Stomach (tissue), 9 donors: ENCODE results near the gene VGLL4. TPM values are rescaled to one million over a fixed set of nuclear protein-coding genes. Genes with fewer than 3 reads are reported as not detected.

Experiments
- DNase-seq, 2 donors: peaks; one replicate each; pipeline versions ENCODE4 v3.0.0 to v3.0.0-alpha.2; 2013 to 2019
- H3K27ac ChIP-seq, 5 donors: fragments of 200-600 bp in 4 of 5; sonication (generic) in 4 of 5; one replicate each; pipeline ENCODE4 v1.5.1; 2013 to 2019; ENCODE audit warnings: mild to moderate bottlenecking in 1 of 5, moderate library complexity in 1 of 5
- H3K27me3 ChIP-seq, 3 donors: fragments of 200-600 bp; sonication (generic); one replicate each; pipeline ENCODE4 v1.5.1; 2017 to 2019; ENCODE audit warnings: mixed run types in 1 of 3
- H3K36me3 ChIP-seq, 4 donors: fragments of 200-600 bp; sonication (generic); 1 replicate in 3 of 4; 2 replicates in 1 of 4; pipeline ENCODE4 v1.5.1; 2016 to 2019
- H3K4me1 ChIP-seq, 4 donors: fragments of 200-600 bp; sonication (generic); one replicate each; pipeline ENCODE4 v1.5.1; 2016 to 2019
- H3K4me3 ChIP-seq, 4 donors: fragments of 200-600 bp; sonication (generic) in 3 of 4; one replicate each; pipeline ENCODE4 v1.5.1; 2016 to 2019; ENCODE audit warnings: mild to moderate bottlenecking in 1 of 4
- H3K9me3 ChIP-seq, 4 donors: fragments of 200-600 bp; sonication (generic); one replicate each; pipeline ENCODE4 v1.5.1; 2016 to 2019
- CTCF ChIP-seq, 7 experiments: fragments of 450-650 bp in 4 of 7; fragments of 200-600 bp in 3 of 7; sonication (generic) in 3 of 7; IDR thresholded peaks; one replicate each; pipeline ENCODE4 v1.5.1; 2016 to 2019; ENCODE audit warnings: antibody characterized with exemption in 7 of 7, control low read depth in 2 of 7, mild to moderate bottlenecking in 1 of 7
- EP300 ChIP-seq: sonication (generic); formaldehyde crosslinking; IDR thresholded peaks from one replicate; pipeline ENCODE4 v1.6.1; 2017; ENCODE audit warnings: antibody characterized with exemption
- POLR2A ChIP-seq, 4 donors: fragments of 450-650 bp; IDR thresholded peaks; one replicate each; pipeline ENCODE4 v1.6.1; 2016; ENCODE audit warnings: antibody characterized with exemption in 4 of 4, control low read depth in 2 of 4, mild to moderate bottlenecking in 1 of 4, moderate library complexity in 1 of 4
- POLR2AphosphoS5 ChIP-seq, 3 donors: sonication (generic); formaldehyde crosslinking; IDR thresholded peaks; one replicate each; pipeline ENCODE4 v1.6.1; 2016; ENCODE audit warnings: antibody characterized with exemption in 3 of 3
- WGBS, 5 donors: extraction: QIAGEN DNeasy Blood & Tissue Kit in 3 of 5; methylation state at CpG; one replicate each; pipeline versions ENCODE4 v1.1.5 to v1.1.7; 2013 to 2018; 5-methylcytosine and 5-hydroxymethylcytosine counted together
- intact Hi-C: fragments of 100-400 bp; cut with DNase I; formaldehyde crosslinking; loops from one replicate; pipeline ENCODE4 v1.15.1; 2023; ENCODE audit warnings: low total_unique reads
- polyA plus RNA-seq, 3 donors: library from polyadenylated mRNA; stranded (reverse); fragments of 200-250 nt; gene quantifications; one replicate each; pipeline ENCODE4 v1.2.3, GENCODE V29; 2013
- total RNA-seq, 5 donors: library from RNA; depleted of rRNA; stranded (reverse); fragments of >200 nt; gene quantifications; one replicate each; pipeline versions ENCODE4 v1.1.0 to v1.2.3, GENCODE V29; 2014 to 2016
- donor health status: healthy with polysubstance abuse.
- donor health status: Bipolar disorder and iron deficiency.
- donor health status: healthy.

Gene VGLL4
- total and polyA plus RNA-seq, 8 donors = 15.2 to 147 (median 43.3) TPM

- intact Hi-C loops = no loop called here
- Histone ChIP-seq H3K36me3 (peaks cover 0 to 5% (median 2%) of the 10 kb centered on the region in 4 donors), H3K4me3 (no peak overlapping the region), H3K27me3 (no peaks in the 10 kb centered on the region), H3K27ac (peak overlapping the region in 2 of 5 donors; percentile 78 to 79), H3K9me3 (no peaks in the 10 kb centered on the region), H3K4me1 (peaks cover 47 to 75% (median 64%) of the 10 kb centered on the region in 4 donors)
- DNase-seq = no peak
- 81 to 87% (median 86%) methylated on average over 11 of the region's 11 CpGs for WGBS, 5 donors
- TF ChIP-seq EP300 = no peak
These were observed 54.0 kb downstream of the VGLL4 start for GRCh38 chr3:11589706-11590105.

GRCh38 chr3:11588755-11589154 lies 55.0 kb downstream of the VGLL4 start:
- Histone ChIP-seq H3K9me3 (no peaks in the 10 kb centered on the region), H3K27me3 (no peaks in the 10 kb centered on the region), H3K27ac (peak overlapping the region in 2 of 5 donors; percentile 78 to 79), H3K4me1 (peaks cover 51 to 82% (median 65%) of the 10 kb centered on the region in 4 donors), H3K4me3 (no peak overlapping the region), H3K36me3 (no peaks in the 10 kb centered on the region)
- TF ChIP-seq POLR2AphosphoS5 (IDR thresholded peaks at IDR 0.05) (no peak), POLR2A (IDR thresholded peaks at IDR 0.05) (no peak), CTCF (IDR thresholded peaks at IDR 0.05) (no peak), EP300 (no peak)
- intact Hi-C loops = no loop called here
- no peak for DNase-seq
- 51 to 66% (median 58%) methylated on average over 3 of the region's 3 CpGs for WGBS, 5 donors

GRCh38 chr3:11588338-11588737 lies 55.4 kb downstream of the VGLL4 start:
- intact Hi-C loops = no loop called here
- no peak overlapping the region for H3K4me3 ChIP-seq
- peak overlapping the region in 3 of 5 donors; percentile 42 to 79 (median 78) for H3K27ac ChIP-seq
- WGBS, 5 donors = 79 to 82% (median 82%) methylated on average over 5 of the region's 5 CpGs
- no peak for TF ChIP-seq EP300
- TF ChIP-seq POLR2AphosphoS5 (IDR thresholded peaks at IDR 0.05) = no peak
- no peak for TF ChIP-seq CTCF (IDR thresholded peaks at IDR 0.05)
- no peak for DNase-seq
- peaks cover 55 to 82% (median 67%) of the 10 kb centered on the region in 4 donors for H3K4me1 ChIP-seq
- H3K36me3 ChIP-seq = no peaks in the 10 kb centered on the region
- no peaks in the 10 kb centered on the region for H3K9me3 ChIP-seq
- no peaks in the 10 kb centered on the region for H3K27me3 ChIP-seq

GRCh38 chr3:11587766-11588165 lies 55.9 kb downstream of the VGLL4 start:
- Histone ChIP-seq H3K27ac (peak overlapping the region in 3 of 5 donors; percentile 42 to 78 (median 48)), H3K36me3 (no peaks in the 10 kb centered on the region), H3K9me3 (no peaks in the 10 kb centered on the region), H3K4me1 (peaks cover 61 to 82% (median 69%) of the 10 kb centered on the region in 4 donors), H3K27me3 (no peaks in the 10 kb centered on the region), H3K4me3 (no peak overlapping the region)
- no peak for DNase-seq
- TF ChIP-seq CTCF (IDR thresholded peaks at IDR 0.05) (no peak), EP300 (no peak), POLR2AphosphoS5 (IDR thresholded peaks at IDR 0.05) (no peak), POLR2A (IDR thresholded peaks at IDR 0.05) (no peak)
- WGBS, 5 donors = 75 to 85% (median 77%) methylated on average over 12 of the region's 12 CpGs
- intact Hi-C loops = no loop called here

GRCh38 chr3:11584570-11584969 lies 59.1 kb downstream of the VGLL4 start:
- Histone ChIP-seq H3K27ac (no peak overlapping the region), H3K4me3 (no peak overlapping the region), H3K9me3 (no peaks in the 10 kb centered on the region), H3K27me3 (no peaks in the 10 kb centered on the region), H3K4me1 (peaks cover 52 to 76% (median 65%) of the 10 kb centered on the region in 4 donors), H3K36me3 (no peaks in the 10 kb centered on the region)
- intact Hi-C loops = no loop called here
- 78 to 88% (median 83%) methylated on average over 4 of the region's 4 CpGs for WGBS, 5 donors
- DNase-seq = no peak
- TF ChIP-seq EP300 (no peak), POLR2AphosphoS5 (IDR thresholded peaks at IDR 0.05) (no peak), POLR2A (IDR thresholded peaks at IDR 0.05) (no peak), CTCF (IDR thresholded peaks at IDR 0.05) (no peak)
